Peyer's patch (tissue), 4 donors: ENCODE measurements around the gene GLIS2. TPM values are rescaled to one million over a fixed set of nuclear protein-coding genes. Genes with fewer than 3 reads are reported as not detected.
A peak's percentile ranks its signal among the peaks of the same experiment; 100 is the strongest.

Experiments used
- DNase-seq, 3 donors: peaks; one replicate each; pipeline ENCODE4 v3.0.0-alpha.2; 2017 to 2019
- H3K27ac ChIP-seq, 4 donors: fragments of 200-600 bp; sonication (generic); one replicate each; pipeline ENCODE4 v1.5.1; 2016 to 2019
- H3K27me3 ChIP-seq, 2 donors: fragments of 200-600 bp; sonication (generic); one replicate each; pipeline ENCODE4 v1.5.1; 2019
- H3K36me3 ChIP-seq, 3 donors: fragments of 200-600 bp; sonication (generic); one replicate each; pipeline ENCODE4 v1.5.1; 2016 to 2019
- H3K4me1 ChIP-seq, 4 donors: fragments of 200-600 bp; sonication (generic); one replicate each; pipeline ENCODE4 v1.5.1; 2016 to 2019
- H3K4me3 ChIP-seq, 4 donors: fragments of 200-600 bp; sonication (generic); 1 replicate in 3 of 4; 2 replicates in 1 of 4; pipeline ENCODE4 v1.5.1; 2016 to 2019; ENCODE audit warnings: mild to moderate bottlenecking in 1 of 4
- H3K9me3 ChIP-seq, 4 donors: fragments of 200-600 bp; sonication (generic); one replicate each; pipeline ENCODE4 v1.5.1; 2016 to 2019; ENCODE audit warnings: mild to moderate bottlenecking in 1 of 4
- CTCF ChIP-seq, 6 experiments: fragments of 450-650 bp in 4 of 6; fragments of 200-600 bp in 2 of 6; sonication (generic) in 1 of 6; IDR thresholded peaks; one replicate each; pipeline ENCODE4 v1.5.1; 2017 to 2019; ENCODE audit warnings: antibody characterized with exemption in 6 of 6, mild to moderate bottlenecking in 3 of 6, moderate library complexity in 1 of 6
- POLR2A ChIP-seq, 2 donors: fragments of 450-650 bp; IDR thresholded peaks; one replicate each; pipeline ENCODE4 v1.5.1; 2017; ENCODE audit warnings: antibody characterized with exemption in 2 of 2, mild to moderate bottlenecking in 2 of 2, moderate library complexity in 2 of 2
- total RNA-seq, 4 donors: library from RNA; depleted of rRNA; stranded (reverse); fragments of >200 nt; gene quantifications; one replicate each; pipeline ENCODE4 v1.1.0, GENCODE V29; 2016

Gene GLIS2
- 1 to 10 TPM in 3 of 4 donors, under 1 TPM in 1; 0.35 to 3.3 (median 1.7) TPM for total RNA-seq

GRCh38 chr16:4315186-4316107, at the start of gene GLIS2:
Gene GLIS2 (plus strand): TSS chr16:4316067. CDS start chr16:4332281, 16,214 bp downstream.
- Histone ChIP-seq H3K27me3 (no peaks in the 10 kb centered on the region), H3K9me3 (no peaks in the 10 kb centered on the region), H3K36me3 (no peaks in the 10 kb centered on the region), H3K4me1 (peaks cover 0 to 59% (median 22%) of the 10 kb centered on the region in 4 donors), H3K27ac (peak within 1 kb of the TSS; percentile 72 to 93 (median 80)), H3K4me3 (peak within 1 kb of the TSS; percentile 44 to 77 (median 60))
- no peak for TF ChIP-seq CTCF (IDR thresholded peaks at IDR 0.05)
- TF ChIP-seq POLR2A (IDR thresholded peaks at IDR 0.05) = no peak
- DNase-seq = peak in 1 of 3 donors; percentile 74

GRCh38 chr16:4266372-4266771, 49.5 kb upstream of the GLIS2 start:
- H3K9me3 ChIP-seq = no peaks in the 10 kb centered on the region
- DNase-seq = no peak
- TF ChIP-seq CTCF (IDR thresholded peaks at IDR 0.05) (no peak), POLR2A (IDR thresholded peaks at IDR 0.05) (no peak)
- H3K36me3 ChIP-seq = peaks cover 0 to 9% (median 0%) of the 10 kb centered on the region in 3 donors
- H3K27ac ChIP-seq = no peak overlapping the region
- H3K4me1 ChIP-seq = peaks cover 0 to 17% (median 8%) of the 10 kb centered on the region in 4 donors
- H3K27me3 ChIP-seq = no peaks in the 10 kb centered on the region
- H3K4me3 ChIP-seq = no peak overlapping the region

GRCh38 chr16:4270091-4270490, 45.8 kb upstream of the GLIS2 start:
- TF ChIP-seq POLR2A (IDR thresholded peaks at IDR 0.05) (no peak), CTCF (IDR thresholded peaks at IDR 0.05) (no peak)
- Histone ChIP-seq H3K27ac (no peak overlapping the region), H3K4me1 (peaks cover 0 to 13% (median 6%) of the 10 kb centered on the region in 4 donors), H3K36me3 (no peaks in the 10 kb centered on the region), H3K27me3 (no peaks in the 10 kb centered on the region), H3K9me3 (no peaks in the 10 kb centered on the region), H3K4me3 (no peak overlapping the region)
- DNase-seq = no peak

GRCh38 chr16:4270595-4270994, 45.3 kb upstream of the GLIS2 start:
- no peaks in the 10 kb centered on the region for H3K27me3 ChIP-seq
- no peak for TF ChIP-seq POLR2A (IDR thresholded peaks at IDR 0.05)
- no peak for TF ChIP-seq CTCF (IDR thresholded peaks at IDR 0.05)
- no peaks in the 10 kb centered on the region for H3K36me3 ChIP-seq
- H3K4me1 ChIP-seq = peaks cover 0 to 13% (median 6%) of the 10 kb centered on the region in 4 donors
- peak overlapping the region in 1 of 4 donors; percentile 99 for H3K4me3 ChIP-seq
- no peaks in the 10 kb centered on the region for H3K9me3 ChIP-seq
- no peak for DNase-seq
- H3K27ac ChIP-seq = no peak overlapping the region

- no peaks in the 10 kb centered on the region for H3K27me3 ChIP-seq
- H3K27ac ChIP-seq = peak overlapping the region; percentile 87 to 99 (median 90)
- peaks cover 0 to 13% (median 6%) of the 10 kb centered on the region in 4 donors for H3K4me1 ChIP-seq
- TF ChIP-seq CTCF (IDR thresholded peaks at IDR 0.05) (peak in 2 of 6 experiments; percentile 8 to 17), POLR2A (IDR thresholded peaks at IDR 0.05) (peak in 1 of 2 donors; percentile 18)
- no peaks in the 10 kb centered on the region for H3K9me3 ChIP-seq
- DNase-seq = peak; percentile 93 to 97 (median 93)
- no peaks in the 10 kb centered on the region for H3K36me3 ChIP-seq
- peak overlapping the region; percentile 72 to 99 (median 94) for H3K4me3 ChIP-seq
These were observed 44.4 kb upstream of the GLIS2 start for GRCh38 chr16:4271176-4272113.
